Brain microvascular endothelial cell (primary cell): Measurements from ENCODE around the gene R3HDML.

Experiments used
- DNase-seq: peaks from one replicate; pipeline ENCODE4 v3.0.0-alpha.2; 2020
- H3K27ac ChIP-seq: fragments of 250-450 bp; sonication (Bioruptor Pico); 2 replicates; pipeline ENCODE4 v1.5.1; 2020; ENCODE audit warnings: mild to moderate bottlenecking, moderate library complexity
- H3K27me3 ChIP-seq: fragments of 250-450 bp; sonication (Bioruptor Pico); replicated peaks from 2 replicates; pipeline ENCODE4 v1.5.1; 2020; ENCODE audit warnings: mild to moderate bottlenecking
- H3K36me3 ChIP-seq: fragments of 250-450 bp; sonication (Bioruptor Pico); replicated peaks from 2 replicates; pipeline ENCODE4 v1.5.1; 2020; ENCODE audit warnings: mild to moderate bottlenecking
- H3K4me3 ChIP-seq: 2 replicates; pipeline ENCODE4 v1.5.1; 2011; ENCODE audit warnings: low read depth, mild to moderate bottlenecking, control low read depth, low read length, moderate library complexity
- in situ Hi-C: cut with HindIII; loops from 2 replicates; pipeline ENCODE4 v1.10.0; 2017; ENCODE audit warnings: low sequenced_read_pairs, low pct_ligation_motif_present
- TF ChIP-seq, protein P1 (sequence below): IDR thresholded peaks from 2 replicates; pipeline ENCODE4 v1.5.1; 2011; ENCODE audit warnings: low read depth, mild to moderate bottlenecking, moderate library complexity, low read length, control low read depth, inconsistent platforms; ENCODE audit errors: missing control alignments

Gene R3HDML

DNA sequence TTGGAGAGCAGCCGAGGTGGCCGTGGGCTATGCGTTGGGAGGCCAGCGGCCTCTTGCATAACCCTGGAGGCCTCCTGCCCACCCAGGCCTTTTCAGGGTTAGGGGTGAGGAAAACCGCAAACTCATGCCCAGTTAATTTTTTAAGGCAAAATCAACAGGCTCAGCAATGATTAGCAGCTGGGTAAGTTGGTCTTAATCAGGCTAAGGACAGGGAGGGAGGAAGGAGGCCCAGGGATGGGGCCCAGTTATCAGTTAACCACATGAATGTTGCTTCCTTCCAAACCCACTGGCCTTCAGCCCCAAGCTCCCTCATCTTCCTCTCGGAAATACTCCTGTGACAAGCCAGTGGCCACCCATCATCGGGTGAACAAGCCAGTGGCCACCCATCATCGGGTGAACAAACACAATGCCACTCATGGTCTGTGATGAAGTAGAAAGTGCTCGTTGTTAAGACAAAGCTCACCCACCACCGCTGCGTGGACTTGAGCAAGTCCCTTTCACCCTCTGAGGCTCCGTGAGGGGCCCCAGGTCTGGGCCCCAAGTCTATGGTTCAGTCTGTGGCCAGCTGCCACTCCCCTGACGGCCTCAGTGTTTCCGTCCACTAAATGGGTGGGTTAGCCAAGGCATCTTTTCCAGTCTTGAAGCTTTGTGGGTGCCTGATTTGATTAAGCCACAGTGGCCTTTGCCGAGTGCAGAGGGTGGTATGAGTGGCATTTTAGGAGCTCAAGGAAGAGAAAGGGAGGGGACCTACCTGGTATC is 58.0 kb downstream of the R3HDML start:
- Histone ChIP-seq H3K27ac (no peak overlapping the region), H3K36me3 (no peaks in the 10 kb centered on the region), H3K4me3 (no peak overlapping the region), H3K27me3 (no peaks in the 10 kb centered on the region)
- in situ Hi-C loops, result no loop called here
- DNase-seq, result no peak
- TF ChIP-seq, protein P1, sequence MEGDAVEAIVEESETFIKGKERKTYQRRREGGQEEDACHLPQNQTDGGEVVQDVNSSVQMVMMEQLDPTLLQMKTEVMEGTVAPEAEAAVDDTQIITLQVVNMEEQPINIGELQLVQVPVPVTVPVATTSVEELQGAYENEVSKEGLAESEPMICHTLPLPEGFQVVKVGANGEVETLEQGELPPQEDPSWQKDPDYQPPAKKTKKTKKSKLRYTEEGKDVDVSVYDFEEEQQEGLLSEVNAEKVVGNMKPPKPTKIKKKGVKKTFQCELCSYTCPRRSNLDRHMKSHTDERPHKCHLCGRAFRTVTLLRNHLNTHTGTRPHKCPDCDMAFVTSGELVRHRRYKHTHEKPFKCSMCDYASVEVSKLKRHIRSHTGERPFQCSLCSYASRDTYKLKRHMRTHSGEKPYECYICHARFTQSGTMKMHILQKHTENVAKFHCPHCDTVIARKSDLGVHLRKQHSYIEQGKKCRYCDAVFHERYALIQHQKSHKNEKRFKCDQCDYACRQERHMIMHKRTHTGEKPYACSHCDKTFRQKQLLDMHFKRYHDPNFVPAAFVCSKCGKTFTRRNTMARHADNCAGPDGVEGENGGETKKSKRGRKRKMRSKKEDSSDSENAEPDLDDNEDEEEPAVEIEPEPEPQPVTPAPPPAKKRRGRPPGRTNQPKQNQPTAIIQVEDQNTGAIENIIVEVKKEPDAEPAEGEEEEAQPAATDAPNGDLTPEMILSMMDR, result no peak

DNA sequence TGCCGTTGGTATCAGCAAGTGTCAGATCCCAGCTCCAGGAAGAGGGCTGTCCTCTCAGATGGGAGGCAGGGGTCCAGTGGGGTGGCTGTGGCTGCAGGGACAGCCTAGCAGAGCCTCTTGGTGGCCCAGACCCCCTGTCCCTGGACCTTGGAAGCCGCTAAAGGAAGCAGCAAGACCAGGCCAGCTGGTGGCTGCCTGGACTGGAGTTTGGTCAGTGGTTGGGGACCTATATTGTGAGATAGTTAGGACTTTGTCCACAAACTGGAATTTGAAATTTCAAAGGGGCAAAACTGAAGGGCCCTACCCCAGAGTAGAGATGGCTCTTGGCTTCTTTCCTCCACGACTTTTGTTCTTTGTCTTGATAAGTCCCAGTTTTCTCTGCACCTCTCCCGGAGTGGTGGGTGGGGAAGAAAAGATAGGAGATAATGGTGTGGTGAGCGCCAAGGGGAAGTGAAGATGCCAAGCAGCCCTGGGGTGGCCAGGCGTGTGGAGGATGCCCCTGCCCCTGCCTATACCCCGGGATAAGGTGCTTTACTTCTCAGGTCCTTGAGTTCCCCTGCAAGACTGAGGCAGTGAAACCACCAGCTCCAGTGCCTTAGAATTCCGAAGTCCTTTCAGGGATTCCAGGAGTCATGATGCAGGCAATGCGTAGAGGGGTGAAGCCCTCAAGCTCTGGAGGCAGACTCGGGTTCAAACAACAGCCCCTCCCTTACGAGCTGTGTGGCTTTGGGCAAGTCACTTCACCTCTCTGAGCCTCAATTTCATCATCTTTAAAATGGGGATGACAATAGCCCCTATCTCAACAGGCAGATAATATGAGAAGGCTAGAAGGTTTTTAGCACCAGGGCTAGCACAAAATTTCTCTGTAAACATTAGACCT is 58.9 kb downstream of the R3HDML start:
- Histone ChIP-seq H3K27ac (no peak overlapping the region), H3K36me3 (no peaks in the 10 kb centered on the region), H3K4me3 (no peak overlapping the region), H3K27me3 (no peaks in the 10 kb centered on the region)
- DNase-seq, result no peak
- TF ChIP-seq, protein P1, result no peak
- in situ Hi-C loops, result no loop called here

DNA sequence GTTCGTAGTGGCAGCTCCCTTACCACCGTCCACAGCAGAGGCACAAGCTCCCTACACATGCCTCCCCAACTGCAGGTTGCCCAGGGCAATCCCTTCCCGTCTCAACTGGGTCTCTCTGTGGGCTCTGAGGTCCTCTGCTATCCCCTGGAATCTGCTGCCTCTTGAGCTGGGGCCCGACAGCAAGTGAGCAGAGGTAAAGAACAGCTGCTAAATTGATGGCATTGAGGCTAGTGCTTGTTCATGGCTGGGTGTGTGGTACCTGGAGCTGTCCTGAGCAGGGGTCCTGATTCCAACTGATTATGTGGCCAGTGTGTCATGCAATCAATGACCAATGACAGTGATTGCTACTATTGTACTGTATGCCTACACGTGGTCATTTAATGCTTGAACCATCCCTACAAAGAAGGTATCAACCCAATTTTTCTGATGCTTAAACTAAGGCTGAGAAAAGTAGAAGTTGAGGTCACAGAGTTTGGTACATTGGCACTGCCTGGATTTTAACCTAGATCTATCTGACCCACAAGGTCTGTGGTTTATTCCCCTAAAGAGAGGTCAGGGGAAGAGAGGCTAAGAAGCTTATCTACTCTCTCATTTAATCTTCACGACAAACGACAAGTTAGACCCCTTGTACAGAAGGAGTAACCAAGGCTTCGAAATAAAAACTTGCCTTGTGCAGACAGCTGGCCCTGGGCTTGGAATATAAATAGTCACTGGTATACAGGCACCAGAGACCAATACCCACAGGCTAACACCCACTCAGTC is 59.7 kb downstream of the R3HDML start:
- no peak overlapping the region for H3K4me3 ChIP-seq
- DNase-seq, result no peak
- no peaks in the 10 kb centered on the region for H3K27me3 ChIP-seq
- no peaks in the 10 kb centered on the region for H3K36me3 ChIP-seq
- TF ChIP-seq, protein P1, result no peak
- in situ Hi-C loops, result no loop called here
- no peak overlapping the region for H3K27ac ChIP-seq

DNA sequence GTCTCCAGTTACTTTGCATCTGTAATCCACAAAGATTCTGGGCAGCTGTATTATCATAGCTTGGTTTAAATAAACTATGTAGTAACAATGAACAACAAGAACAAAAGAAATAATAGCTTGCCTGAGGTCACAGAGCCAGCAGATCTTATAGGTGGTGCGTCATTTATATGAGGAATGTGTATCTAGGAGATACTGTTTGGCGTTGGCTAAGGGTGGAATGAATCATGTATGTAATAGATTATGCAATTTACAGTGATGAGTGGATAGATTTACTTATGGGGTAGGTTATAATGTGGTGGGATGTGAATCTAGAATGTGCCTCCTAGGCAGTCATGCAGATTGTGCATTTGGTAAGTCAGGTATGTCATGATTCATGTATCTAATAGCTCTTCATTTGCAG is 61.5 kb downstream of the R3HDML start:
- H3K4me3 ChIP-seq, result no peak overlapping the region
- TF ChIP-seq, protein P1, result no peak
- in situ Hi-C loops, result no loop called here
- no peaks in the 10 kb centered on the region for H3K27me3 ChIP-seq
- peak; percentile 58 for DNase-seq
- H3K27ac ChIP-seq, result no peak overlapping the region
- H3K36me3 ChIP-seq, result no peaks in the 10 kb centered on the region

DNA sequence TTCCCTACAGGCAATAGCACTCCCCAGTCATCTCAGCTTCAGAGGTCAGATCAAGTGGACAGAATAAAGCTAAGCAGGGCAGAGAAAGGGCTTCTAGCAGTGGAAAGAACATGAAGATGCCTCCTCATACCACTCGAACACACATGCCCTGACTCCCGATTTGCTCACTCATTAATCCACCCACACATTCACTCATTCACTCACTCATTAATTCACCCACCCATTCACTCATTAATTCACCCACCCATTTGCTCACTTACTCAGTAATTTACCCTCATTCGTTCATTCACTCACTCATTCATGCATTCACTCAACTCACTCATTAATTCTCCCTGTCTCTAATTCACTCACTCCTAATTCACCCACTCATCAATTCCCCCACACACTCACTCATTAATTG is 62.6 kb downstream of the R3HDML start:
- no peak overlapping the region for H3K27ac ChIP-seq
- H3K4me3 ChIP-seq, result no peak overlapping the region
- TF ChIP-seq, protein P1, result no peak
- in situ Hi-C loops, result no loop called here
- no peaks in the 10 kb centered on the region for H3K27me3 ChIP-seq
- no peaks in the 10 kb centered on the region for H3K36me3 ChIP-seq
- no peak for DNase-seq
